HFFc6 (cell line): ENCODE results near the gene ITGB6. TPM values are rescaled to one million over a fixed set of nuclear protein-coding genes. Genes with fewer than 3 reads are reported as not detected.

Source experiments
- DNase-seq: peaks from one replicate; pipeline ENCODE4 v3.0.0-alpha.2; 2018
- H3K27ac Mint-ChIP-seq: 2 replicates; pipeline ENCODE4 v1.8.0; 2020; ENCODE audit warnings: mild to moderate bottlenecking, mixed read lengths
- H3K27me3 Mint-ChIP-seq: 2 replicates; pipeline ENCODE4 v1.8.0; 2021; ENCODE audit warnings: mild to moderate bottlenecking, moderate library complexity, mixed read lengths; ENCODE audit not compliant: insufficient read depth
- H3K36me3 Mint-ChIP-seq: 2 replicates; pipeline ENCODE4 v1.8.0; 2021; ENCODE audit warnings: low read depth, mixed read lengths
- H3K4me1 Mint-ChIP-seq: 2 replicates; pipeline ENCODE4 v1.8.0; 2020; ENCODE audit warnings: low read depth, mixed read lengths
- H3K4me3 Mint-ChIP-seq: 2 replicates; pipeline ENCODE4 v1.8.0; 2020; ENCODE audit warnings: mild to moderate bottlenecking, moderate library complexity, mixed read lengths
- H3K9me3 Mint-ChIP-seq: 2 replicates; pipeline ENCODE4 v1.8.0; 2020; ENCODE audit warnings: mild to moderate bottlenecking, mixed read lengths
- CTCF ChIP-seq: fragments of 200-600 bp; sonication (generic); IDR thresholded peaks from 2 replicates; pipeline ENCODE4 v1.5.0; 2021; ENCODE audit warnings: antibody characterized with exemption, mild to moderate bottlenecking
- total RNA-seq, 6 experiments: library from RNA; stranded (reverse); fragmentation: NEBNext Ultra II Directional; extraction: Animal tissue kit (Norgen Biotek cat#: 25700); gene quantifications; 2 replicates in 1 of 6; 3 replicates in 5 of 6; pipeline ENCODE4 v1.2.3, GENCODE V29; 2021

ITGB6 gene
- total RNA-seq, 6 experiments from 2014 or later = 0.33 TPM; not detected in 4

- H3K36me3 Mint-ChIP-seq = no peaks in the 10 kb centered on the region
- H3K4me1 Mint-ChIP-seq = peaks cover 36% of the 10 kb centered on the region
- H3K27me3 Mint-ChIP-seq = no peaks in the 10 kb centered on the region
- no peak overlapping the region for H3K4me3 Mint-ChIP-seq
- H3K27ac Mint-ChIP-seq = peak overlapping the region; percentile 32
- no peaks in the 10 kb centered on the region for H3K9me3 Mint-ChIP-seq
- DNase-seq = no peak
- no peak for TF ChIP-seq CTCF
These were observed 58.2 kb downstream of the ITGB6 start for GRCh38 chr2:160141912-160142311.

- Mint-ChIP-seq H3K9me3 (no peaks in the 10 kb centered on the region), H3K36me3 (no peaks in the 10 kb centered on the region), H3K4me3 (no peak overlapping the region), H3K27ac (peak overlapping the region; percentile 46), H3K4me1 (peaks cover 36% of the 10 kb centered on the region), H3K27me3 (no peaks in the 10 kb centered on the region)
- TF ChIP-seq CTCF = no peak
- no peak for DNase-seq
These were observed 58.7 kb downstream of the ITGB6 start for GRCh38 chr2:160141419-160141818.

GRCh38 chr2:160140471-160140870, 59.6 kb downstream of the ITGB6 start:
- H3K4me1 Mint-ChIP-seq = peaks cover 36% of the 10 kb centered on the region
- peak overlapping the region; percentile 32 for H3K4me3 Mint-ChIP-seq
- H3K27ac Mint-ChIP-seq = peak overlapping the region; percentile 48
- TF ChIP-seq CTCF = no peak
- no peaks in the 10 kb centered on the region for H3K27me3 Mint-ChIP-seq
- no peak for DNase-seq
- no peaks in the 10 kb centered on the region for H3K36me3 Mint-ChIP-seq
- H3K9me3 Mint-ChIP-seq = no peaks in the 10 kb centered on the region

- Mint-ChIP-seq H3K27me3 (no peaks in the 10 kb centered on the region), H3K9me3 (no peaks in the 10 kb centered on the region), H3K27ac (peak overlapping the region; percentile 48), H3K4me1 (peaks cover 36% of the 10 kb centered on the region), H3K4me3 (peak overlapping the region; percentile 32), H3K36me3 (no peaks in the 10 kb centered on the region)
- no peak for DNase-seq
- TF ChIP-seq CTCF = no peak
These were observed 60.1 kb downstream of the ITGB6 start for GRCh38 chr2:160139991-160140390.

- H3K4me1 Mint-ChIP-seq = peaks cover 36% of the 10 kb centered on the region
- no peaks in the 10 kb centered on the region for H3K36me3 Mint-ChIP-seq
- TF ChIP-seq CTCF = no peak
- H3K9me3 Mint-ChIP-seq = no peaks in the 10 kb centered on the region
- H3K27me3 Mint-ChIP-seq = no peaks in the 10 kb centered on the region
- no peak for DNase-seq
- H3K27ac Mint-ChIP-seq = peak overlapping the region; percentile 6; the same call in 1 of the 2 replicates
- H3K4me3 Mint-ChIP-seq = no peak overlapping the region
These were observed 60.7 kb downstream of the ITGB6 start for GRCh38 chr2:160139350-160139749.

- Mint-ChIP-seq H3K4me1 (peaks cover 36% of the 10 kb centered on the region), H3K27ac (no peak overlapping the region), H3K27me3 (no peaks in the 10 kb centered on the region), H3K9me3 (no peaks in the 10 kb centered on the region), H3K4me3 (no peak overlapping the region), H3K36me3 (no peaks in the 10 kb centered on the region)
- TF ChIP-seq CTCF = no peak
- DNase-seq = no peak
These were observed 61.7 kb downstream of the ITGB6 start for GRCh38 chr2:160138406-160138805.
